IgD-negative memory B cell (primary cell): Measurements from ENCODE around the gene KAZN. TPM values are rescaled to one million over a fixed set of nuclear protein-coding genes. Genes with fewer than 3 reads are reported as not detected.
A peak's percentile ranks its signal among the peaks of the same experiment; 100 is the strongest.

Source experiments
- H3K27ac Mint-ChIP-seq, 3 donors: one replicate each; pipeline ENCODE4 v1.8.0; 2020 to 2022; ENCODE audit warnings: mild to moderate bottlenecking in 3 of 3, mixed read lengths in 3 of 3, moderate library complexity in 1 of 3
- H3K27me3 Mint-ChIP-seq: one replicate; pipeline ENCODE4 v1.8.0; 2021; ENCODE audit warnings: mixed read lengths
- H3K36me3 Mint-ChIP-seq: one replicate; pipeline ENCODE4 v1.8.0; 2020; ENCODE audit warnings: mild to moderate bottlenecking, mixed read lengths
- H3K4me1 Mint-ChIP-seq, 3 donors: one replicate each; pipeline ENCODE4 v1.8.0; 2020 to 2022; ENCODE audit warnings: mixed read lengths in 3 of 3, mild to moderate bottlenecking in 1 of 3
- H3K4me3 Mint-ChIP-seq, 4 donors: one replicate each; pipeline ENCODE4 v1.8.0; 2020 to 2022; ENCODE audit warnings: mild to moderate bottlenecking in 4 of 4, mixed read lengths in 4 of 4, moderate library complexity in 3 of 4
- H3K9me3 Mint-ChIP-seq, 3 donors: one replicate each; pipeline ENCODE4 v1.8.0; 2020 to 2021; ENCODE audit warnings: mixed read lengths in 3 of 3, mild to moderate bottlenecking in 1 of 3
- polyA plus RNA-seq: library from polyadenylated mRNA; unstranded; fragments of 300-500 nt; fragmentation: Illumina TruSeq; gene quantifications from one replicate; pipeline ENCODE4 v1.2.3, GENCODE V29; 2021

The KAZN gene
- polyA plus RNA-seq, 1 donor from 2014 or later, result not detected

- no peaks in the 10 kb centered on the region for H3K36me3 Mint-ChIP-seq
- H3K27me3 Mint-ChIP-seq, result peaks cover 12% of the 10 kb centered on the region
- H3K4me1 Mint-ChIP-seq, result peaks cover 0 to 5% (median 0%) of the 10 kb centered on the region in 3 donors
- H3K9me3 Mint-ChIP-seq, result peaks cover 0 to 4% (median 2%) of the 10 kb centered on the region in 3 donors
- no peak overlapping the region for H3K4me3 Mint-ChIP-seq
- no peak overlapping the region for H3K27ac Mint-ChIP-seq
Observed at GRCh38 chr1:14728516-14728915, 130.0 kb downstream of the KAZN start.

DNA sequence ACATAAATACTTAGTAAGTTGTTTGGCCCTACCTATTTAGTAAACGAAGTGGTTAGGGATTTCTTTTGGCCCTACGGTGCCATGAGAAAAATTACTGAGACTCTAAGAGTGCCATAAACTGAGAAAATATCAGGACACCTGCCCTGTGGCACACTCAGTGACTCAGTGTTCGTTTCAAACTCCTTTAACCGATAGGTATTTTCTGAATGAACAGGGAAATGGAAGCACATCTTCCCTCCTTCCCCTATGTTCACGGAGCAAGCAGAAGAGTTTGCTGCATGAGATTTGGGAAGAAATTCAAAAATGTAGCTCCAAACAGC lies 134.2 kb downstream of the KAZN start:
- peaks cover 0 to 10% (median 0%) of the 10 kb centered on the region in 3 donors for H3K9me3 Mint-ChIP-seq
- H3K27ac Mint-ChIP-seq, result no peak overlapping the region
- H3K36me3 Mint-ChIP-seq, result no peaks in the 10 kb centered on the region
- peaks cover 0 to 8% (median 0%) of the 10 kb centered on the region in 3 donors for H3K4me1 Mint-ChIP-seq
- peaks cover 36% of the 10 kb centered on the region for H3K27me3 Mint-ChIP-seq
- H3K4me3 Mint-ChIP-seq, result no peak overlapping the region

DNA sequence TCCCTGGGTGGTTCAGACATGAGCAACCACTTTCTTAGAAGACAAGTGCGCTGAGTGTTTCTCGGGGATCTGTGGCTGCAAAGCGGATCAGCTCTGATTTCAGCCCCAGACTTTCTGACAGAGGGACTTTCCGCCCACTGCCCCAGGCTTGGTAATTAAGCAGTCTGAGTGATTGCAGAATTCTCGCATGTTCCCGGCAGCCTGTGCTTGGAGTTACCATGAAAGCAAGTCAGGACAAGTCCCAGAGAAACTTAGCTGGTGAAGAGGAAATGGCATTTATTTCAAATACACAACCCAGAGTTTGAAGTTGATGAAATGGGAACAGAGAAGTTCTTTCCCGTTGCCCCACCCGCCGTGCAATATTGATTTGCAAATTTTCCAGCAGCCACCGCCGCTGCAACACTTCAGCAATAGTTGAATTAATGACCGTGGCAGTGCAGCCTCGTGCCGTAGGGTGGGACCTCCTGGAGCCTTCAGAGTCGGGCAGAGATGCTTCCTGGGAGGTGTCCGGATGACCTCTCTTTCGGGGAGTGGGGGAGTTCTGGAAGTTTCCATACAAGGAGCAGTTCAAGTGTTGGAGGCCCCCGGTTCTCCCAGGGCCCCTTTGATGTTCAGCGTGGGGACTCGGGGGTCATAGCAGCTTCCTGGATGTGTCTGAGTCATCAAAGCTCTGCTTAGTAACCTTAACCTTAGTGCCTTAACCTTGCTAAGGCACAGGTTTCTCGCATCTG lies 134.7 kb downstream of the KAZN start:
- Mint-ChIP-seq H3K27me3 (peaks cover 36% of the 10 kb centered on the region), H3K4me3 (no peak overlapping the region), H3K36me3 (no peaks in the 10 kb centered on the region), H3K27ac (no peak overlapping the region), H3K4me1 (peaks cover 0 to 8% (median 0%) of the 10 kb centered on the region in 3 donors), H3K9me3 (peaks cover 0 to 10% (median 0%) of the 10 kb centered on the region in 3 donors)

GRCh38 chr1:14733779-14734140 lies 135.3 kb downstream of the KAZN start:
- Mint-ChIP-seq H3K4me1 (peaks cover 0 to 8% (median 0%) of the 10 kb centered on the region in 3 donors), H3K9me3 (peaks cover 0 to 10% (median 0%) of the 10 kb centered on the region in 3 donors), H3K27ac (no peak overlapping the region), H3K4me3 (peak overlapping the region in 2 of 4 donors; percentile 5 to 32), H3K27me3 (peaks cover 41% of the 10 kb centered on the region), H3K36me3 (no peaks in the 10 kb centered on the region)

GRCh38 chr1:14735841-14736240 lies 137.4 kb downstream of the KAZN start:
- Mint-ChIP-seq H3K27me3 (peaks cover 55% of the 10 kb centered on the region), H3K9me3 (peaks cover 0 to 8% (median 0%) of the 10 kb centered on the region in 3 donors), H3K36me3 (no peaks in the 10 kb centered on the region), H3K4me1 (peaks cover 0 to 16% (median 0%) of the 10 kb centered on the region in 3 donors), H3K27ac (no peak overlapping the region), H3K4me3 (no peak overlapping the region)

- H3K4me3 Mint-ChIP-seq, result no peak overlapping the region
- peaks cover 0 to 8% (median 0%) of the 10 kb centered on the region in 3 donors for H3K9me3 Mint-ChIP-seq
- peaks cover 0 to 16% (median 0%) of the 10 kb centered on the region in 3 donors for H3K4me1 Mint-ChIP-seq
- H3K27ac Mint-ChIP-seq, result no peak overlapping the region
- no peaks in the 10 kb centered on the region for H3K36me3 Mint-ChIP-seq
- peaks cover 61% of the 10 kb centered on the region for H3K27me3 Mint-ChIP-seq
Observed at GRCh38 chr1:14737561-14738094, 139.1 kb downstream of the KAZN start.

- peaks cover 0 to 8% (median 0%) of the 10 kb centered on the region in 3 donors for H3K9me3 Mint-ChIP-seq
- no peak overlapping the region for H3K4me3 Mint-ChIP-seq
- H3K27ac Mint-ChIP-seq, result no peak overlapping the region
- H3K4me1 Mint-ChIP-seq, result peaks cover 0 to 12% (median 0%) of the 10 kb centered on the region in 3 donors
- peaks cover 2% of the 10 kb centered on the region for H3K36me3 Mint-ChIP-seq
- H3K27me3 Mint-ChIP-seq, result peaks cover 59% of the 10 kb centered on the region
Observed at GRCh38 chr1:14738235-14738634, 139.8 kb downstream of the KAZN start.

DNA sequence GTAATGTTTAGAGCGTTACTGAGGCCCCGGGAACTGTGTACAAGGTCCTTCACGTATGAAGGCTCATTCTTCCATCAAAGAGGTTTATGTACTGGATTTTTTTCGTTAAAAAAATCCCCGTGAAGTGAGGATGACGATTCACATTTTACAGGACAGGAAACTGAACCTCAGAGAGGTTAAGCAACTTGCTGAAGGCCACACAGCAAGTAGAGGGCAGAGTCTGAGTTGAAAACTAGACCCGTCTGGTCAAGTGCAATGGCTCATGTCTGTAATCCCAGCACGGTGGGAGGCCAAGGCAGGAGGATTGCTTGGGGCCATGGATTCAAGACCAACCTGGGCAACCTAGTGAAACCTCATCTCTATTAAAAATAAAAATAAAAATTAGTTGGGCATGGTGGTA lies 140.2 kb downstream of the KAZN start:
- Mint-ChIP-seq H3K27me3 (peaks cover 55% of the 10 kb centered on the region), H3K27ac (no peak overlapping the region), H3K9me3 (peaks cover 0 to 8% (median 0%) of the 10 kb centered on the region in 3 donors), H3K4me1 (peaks cover 0 to 11% (median 0%) of the 10 kb centered on the region in 3 donors), H3K4me3 (no peak overlapping the region), H3K36me3 (peaks cover 2% of the 10 kb centered on the region)

DNA sequence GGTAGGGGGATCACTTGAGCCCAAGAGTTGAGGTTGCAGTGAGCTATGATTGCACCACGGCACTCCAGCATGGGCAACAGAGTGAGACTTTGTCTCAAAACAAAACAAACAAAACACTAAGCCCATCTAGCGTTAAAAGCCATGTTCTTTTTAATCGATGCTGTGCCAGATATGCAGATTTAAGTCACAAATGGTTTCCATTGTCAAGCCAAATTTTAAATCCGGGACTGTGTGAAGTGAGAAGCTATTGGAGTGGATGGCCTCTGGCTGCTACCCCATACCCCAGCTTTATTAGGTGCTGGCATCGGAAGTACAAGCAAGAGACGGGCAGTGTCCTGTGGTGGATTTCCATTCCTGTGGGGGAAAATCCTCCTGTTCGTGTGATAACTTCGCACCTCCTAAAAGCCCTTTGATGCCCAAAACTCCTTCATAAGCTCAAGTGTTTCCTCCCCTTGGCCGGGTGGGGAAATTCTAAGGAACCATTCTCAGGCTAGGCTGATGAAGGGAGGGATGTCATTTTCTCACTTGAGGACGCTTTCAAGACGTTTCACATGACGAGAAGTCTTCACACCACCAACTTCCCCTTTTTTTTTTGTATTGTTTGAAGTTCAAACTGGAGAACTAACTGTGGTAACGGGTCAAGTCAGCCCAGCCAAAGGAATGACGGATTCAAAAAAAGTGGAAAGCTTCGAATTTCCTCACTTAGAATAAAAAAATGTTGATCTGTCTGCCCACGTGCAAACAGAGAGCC lies 140.8 kb downstream of the KAZN start:
- Mint-ChIP-seq H3K36me3 (peaks cover 2% of the 10 kb centered on the region), H3K27ac (no peak overlapping the region), H3K9me3 (peaks cover 0 to 8% (median 0%) of the 10 kb centered on the region in 3 donors), H3K27me3 (peaks cover 52% of the 10 kb centered on the region), H3K4me3 (no peak overlapping the region), H3K4me1 (peaks cover 0 to 11% (median 0%) of the 10 kb centered on the region in 3 donors)

DNA sequence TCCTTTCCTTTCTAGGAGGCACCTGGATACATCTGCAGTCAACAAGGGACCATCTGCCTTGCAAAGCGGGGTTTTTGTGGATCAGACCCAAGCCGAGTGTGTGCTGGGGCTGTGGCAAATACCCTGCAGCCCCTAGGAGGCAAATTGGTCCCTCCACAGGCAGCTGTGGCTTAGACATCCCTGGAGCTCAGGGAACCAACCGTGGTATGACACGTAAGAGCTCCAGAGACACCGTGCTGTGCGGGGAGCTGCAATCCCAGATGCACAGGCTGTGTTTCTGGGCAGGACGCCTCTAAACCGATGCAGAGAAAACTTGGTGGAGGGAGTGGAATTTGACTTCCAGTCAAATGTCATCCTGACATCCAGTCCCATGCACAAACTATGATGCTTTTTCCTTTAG lies 141.5 kb downstream of the KAZN start:
- H3K36me3 Mint-ChIP-seq, result peaks cover 2% of the 10 kb centered on the region
- H3K4me1 Mint-ChIP-seq, result peaks cover 0 to 11% (median 0%) of the 10 kb centered on the region in 3 donors
- H3K27me3 Mint-ChIP-seq, result peaks cover 49% of the 10 kb centered on the region
- H3K4me3 Mint-ChIP-seq, result no peak overlapping the region
- no peak overlapping the region for H3K27ac Mint-ChIP-seq
- H3K9me3 Mint-ChIP-seq, result peaks cover 0 to 6% (median 0%) of the 10 kb centered on the region in 3 donors

- Mint-ChIP-seq H3K9me3 (peaks cover 0 to 6% (median 0%) of the 10 kb centered on the region in 3 donors), H3K4me3 (no peak overlapping the region), H3K27me3 (peaks cover 40% of the 10 kb centered on the region), H3K4me1 (peaks cover 0 to 7% (median 0%) of the 10 kb centered on the region in 3 donors), H3K27ac (no peak overlapping the region), H3K36me3 (peaks cover 2% of the 10 kb centered on the region)
Observed at GRCh38 chr1:14741082-14741481, 142.6 kb downstream of the KAZN start.

DNA sequence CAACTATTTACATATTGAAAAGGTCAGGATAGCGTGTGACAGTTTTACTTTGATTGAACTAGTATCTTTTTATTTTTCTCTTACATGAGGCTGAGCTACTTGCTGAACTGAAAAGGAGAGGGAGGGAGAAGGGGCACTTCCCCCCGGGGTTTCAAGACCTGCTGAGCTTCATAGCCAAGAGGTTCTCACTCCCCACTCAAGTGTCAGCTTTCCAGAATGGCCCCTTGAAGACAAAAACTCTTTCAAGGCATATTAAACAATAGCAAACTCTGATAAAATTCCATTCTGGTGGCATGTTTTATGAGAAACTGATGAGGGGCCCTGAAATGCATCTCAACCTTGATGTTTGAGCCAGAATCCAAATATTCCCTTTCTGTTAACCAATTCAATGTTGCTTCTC lies 143.0 kb downstream of the KAZN start:
- H3K27me3 Mint-ChIP-seq, result peaks cover 38% of the 10 kb centered on the region
- peaks cover 2% of the 10 kb centered on the region for H3K36me3 Mint-ChIP-seq
- H3K27ac Mint-ChIP-seq, result no peak overlapping the region
- no peak overlapping the region for H3K4me3 Mint-ChIP-seq
- peaks cover 0 to 6% (median 0%) of the 10 kb centered on the region in 3 donors for H3K9me3 Mint-ChIP-seq
- peaks cover 0 to 7% (median 0%) of the 10 kb centered on the region in 3 donors for H3K4me1 Mint-ChIP-seq

DNA sequence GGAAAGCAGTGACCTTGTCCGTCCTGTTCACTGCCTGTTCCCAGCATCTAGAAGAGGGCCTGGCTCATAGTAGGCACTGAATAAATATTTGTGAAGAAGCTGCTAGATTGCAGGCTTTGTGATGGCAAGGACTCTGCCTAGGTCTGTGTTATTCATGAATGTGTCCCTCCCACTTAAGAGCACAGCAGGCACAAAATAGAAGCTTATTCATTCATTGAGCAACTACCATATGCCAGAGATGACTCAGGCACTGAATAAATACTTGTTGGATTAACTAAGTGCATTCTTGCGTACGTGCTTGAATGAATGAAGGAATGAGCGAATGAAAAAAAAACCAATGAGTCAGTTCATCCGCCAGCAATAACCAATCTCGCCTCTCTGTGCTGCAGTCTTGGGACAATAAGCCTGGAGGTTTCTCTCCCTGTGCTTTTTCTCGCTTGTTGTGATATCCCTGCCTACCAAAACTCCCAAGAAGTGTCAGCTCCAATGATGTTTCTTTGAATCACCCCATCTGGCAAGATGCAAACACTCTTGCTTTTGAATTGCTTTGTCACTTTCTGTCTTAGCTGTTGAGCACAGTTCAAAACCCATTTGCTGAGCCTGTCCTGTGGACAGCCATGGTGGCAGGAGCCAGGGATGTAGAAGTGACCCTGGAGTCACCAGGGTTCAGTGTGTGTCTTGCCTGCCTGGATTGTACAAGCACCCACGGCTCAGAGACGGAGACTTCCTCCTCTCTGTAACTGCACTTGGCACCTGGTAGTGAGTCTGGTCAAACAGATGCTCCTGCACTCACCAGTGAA lies 143.9 kb downstream of the KAZN start:
- H3K4me1 Mint-ChIP-seq, result peaks cover 0 to 7% (median 0%) of the 10 kb centered on the region in 3 donors
- H3K36me3 Mint-ChIP-seq, result peaks cover 2% of the 10 kb centered on the region
- H3K4me3 Mint-ChIP-seq, result no peak overlapping the region
- H3K27me3 Mint-ChIP-seq, result peaks cover 31% of the 10 kb centered on the region
- no peak overlapping the region for H3K27ac Mint-ChIP-seq
- no peaks in the 10 kb centered on the region for H3K9me3 Mint-ChIP-seq

DNA sequence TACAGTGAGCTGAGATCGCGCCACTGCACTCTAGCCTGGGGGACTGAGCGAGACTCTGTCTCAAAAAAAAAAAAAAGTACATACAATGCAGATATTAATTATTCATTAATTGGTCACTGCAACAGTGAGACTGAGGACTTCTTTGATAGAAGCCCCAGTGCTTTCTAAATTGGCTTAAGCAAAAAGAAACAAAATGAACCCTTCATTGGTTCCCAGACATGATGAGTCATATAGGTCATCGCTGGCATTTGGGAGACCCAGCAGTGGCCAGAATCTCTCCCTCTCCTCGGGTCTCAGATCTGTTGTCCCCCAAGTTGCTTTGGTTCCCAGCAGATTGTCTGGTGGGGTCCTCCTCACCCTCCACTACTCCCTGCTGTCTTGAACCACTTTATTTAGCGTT lies 144.9 kb downstream of the KAZN start:
- Mint-ChIP-seq H3K27me3 (peaks cover 30% of the 10 kb centered on the region), H3K4me1 (peaks cover 0 to 7% (median 0%) of the 10 kb centered on the region in 3 donors), H3K27ac (no peak overlapping the region), H3K9me3 (peaks cover 0 to under 1% (median 0%) of the 10 kb centered on the region in 3 donors), H3K36me3 (peaks cover 2% of the 10 kb centered on the region), H3K4me3 (no peak overlapping the region)
